GM12891 (cell line): ENCODE data around the gene MLC1.

ENCODE experiments used
- PAX5 ChIP-seq: IDR thresholded peaks from 2 replicates; pipeline ENCODE4 v1.6.1; 2011; ENCODE audit warnings: low read length, moderate library complexity, mild to moderate bottlenecking; ENCODE audit not compliant: insufficient read depth, severe bottlenecking
- POLR2A ChIP-seq: IDR thresholded peaks from 2 replicates; pipeline ENCODE4 v1.6.1; 2011; ENCODE audit warnings: low read depth, low read length, control low read depth
- POLR2AphosphoS5 ChIP-seq: IDR thresholded peaks from 2 replicates; pipeline ENCODE4 v1.6.1; 2011; ENCODE audit warnings: low read depth, low read length, control low read depth
- TAF1 ChIP-seq: IDR thresholded peaks from 2 replicates; pipeline ENCODE4 v1.6.1; 2011; ENCODE audit warnings: low read depth, low read length, control low read depth

DNA sequence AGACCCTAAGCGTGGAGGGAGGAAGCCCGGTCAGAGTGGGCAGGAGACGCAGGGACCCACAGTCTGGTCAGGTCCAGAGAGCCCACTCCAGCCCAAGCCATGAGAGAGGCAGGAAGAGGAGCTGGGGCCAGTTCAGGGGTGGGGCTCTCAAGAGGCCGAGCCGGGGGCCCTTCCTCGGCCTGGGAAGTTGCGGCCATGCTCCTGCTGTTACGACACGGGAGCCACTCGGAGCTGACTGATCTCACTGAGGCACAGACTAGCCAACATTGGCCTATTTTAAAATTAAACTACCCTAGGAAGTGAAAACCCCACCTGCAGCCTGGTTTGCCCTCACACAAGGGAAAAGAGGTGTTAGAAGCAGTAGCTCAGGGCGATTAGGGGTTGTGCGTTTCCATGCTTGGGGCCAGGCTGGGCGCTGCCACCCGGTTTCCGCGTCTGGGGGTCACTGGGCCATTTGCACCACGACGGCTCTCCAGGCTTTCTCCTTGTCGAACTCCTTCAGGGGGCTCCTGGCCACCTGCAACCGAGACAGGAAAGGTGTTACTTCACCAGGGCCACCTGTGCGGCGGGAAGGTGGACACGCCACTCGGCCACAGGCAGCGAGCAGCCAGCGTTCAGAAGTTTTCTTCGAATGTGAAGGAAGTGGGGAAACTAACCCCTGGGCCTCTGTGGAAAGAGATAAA, 23.9 kb downstream of the MLC1 start:
- TF ChIP-seq PAX5 = no peak
- no peak for TF ChIP-seq POLR2AphosphoS5
- TF ChIP-seq POLR2A = no peak
- no peak for TF ChIP-seq TAF1
